Suprapubic skin (tissue), 3 donors: Measurements from ENCODE around the gene FBXL13.

Experiments used
- CTCF ChIP-seq, 2 donors: fragments of 200-600 bp in 1 of 2; fragments of 450-650 bp in 1 of 2; sonication (generic) in 1 of 2; IDR thresholded peaks; one replicate each; pipeline ENCODE4 v1.5.1; 2016 to 2019; ENCODE audit warnings: antibody characterized with exemption in 2 of 2, mild to moderate bottlenecking in 1 of 2, moderate library complexity in 1 of 2
- EP300 ChIP-seq: sonication (generic); formaldehyde crosslinking; IDR thresholded peaks from one replicate; pipeline ENCODE4 v1.6.1; 2017; ENCODE audit warnings: antibody characterized with exemption

GRCh38 chr7:102823390-102824119 is 251.0 kb downstream of the FBXL13 start:
- no peak for TF ChIP-seq CTCF (IDR thresholded peaks at IDR 0.05)
- no peak for TF ChIP-seq EP300
